ENCODE measurements around the gene LDHD.
"Not testable (repeated sequence)": the region's sequence is repeated elsewhere in the genome, so short reads cannot be mapped to it uniquely, and the experiment has no call there.

The LDHD gene

GRCh38 chr16:75116081-75116910, at the start of gene LDHD:
Gene LDHD (minus strand): TSS chr16:75116780. CDS start chr16:75116720, 60 bp downstream.
- peak; percentile 32 for DNase-seq (ENCODE audit: low read depth)

- no peak for DNase-seq (ENCODE audit: low read depth)
Observed at GRCh38 chr16:75160386-75160785, 43.8 kb upstream of the LDHD start.

GRCh38 chr16:75152635-75153034, 36.1 kb upstream of the LDHD start:
- no peak for DNase-seq (ENCODE audit: low read depth)

- DNase-seq (ENCODE audit: low read depth): no peak
Observed at GRCh38 chr16:75151798-75152197, 35.2 kb upstream of the LDHD start.

GRCh38 chr16:75148311-75149195, 32.0 kb upstream of the LDHD start, which contains the start of gene ZFP1:
Gene ZFP1 (plus strand): TSS chr16:75148524. CDS start chr16:75152952, 4,428 bp downstream.
- DNase-seq (ENCODE audit: low read depth): peak; percentile 84

- DNase-seq (ENCODE audit: low read depth): no peak
Observed at GRCh38 chr16:75147968-75148310, 31.4 kb upstream of the LDHD start.

- DNase-seq (ENCODE audit: low read depth): no peak
Observed at GRCh38 chr16:75143941-75144340, 27.4 kb upstream of the LDHD start.

- no peak for DNase-seq (ENCODE audit: low read depth)
Observed at GRCh38 chr16:75139498-75139897, 22.9 kb upstream of the LDHD start.

- no peak for DNase-seq (ENCODE audit: low read depth)
Observed at GRCh38 chr16:75138636-75139035, 22.1 kb upstream of the LDHD start.

GRCh38 chr16:75138233-75138632, 21.7 kb upstream of the LDHD start:
- no peak for DNase-seq (ENCODE audit: low read depth)

GRCh38 chr16:75131081-75131480, 14.5 kb upstream of the LDHD start:
- DNase-seq (ENCODE audit: low read depth): no peak

GRCh38 chr16:75130150-75130771, 13.7 kb upstream of the LDHD start:
- DNase-seq (ENCODE audit: low read depth): no peak

GRCh38 chr16:75129421-75130149, 13.0 kb upstream of the LDHD start:
- not testable (repeated sequence) for DNase-seq (ENCODE audit: low read depth)

- DNase-seq (ENCODE audit: low read depth): no peak
Observed at GRCh38 chr16:75127713-75128415, 11.3 kb upstream of the LDHD start.

- DNase-seq (ENCODE audit: low read depth): no peak
Observed at GRCh38 chr16:75122609-75123008, 6.0 kb upstream of the LDHD start.

- DNase-seq (ENCODE audit: low read depth): no peak
Observed at GRCh38 chr16:75121949-75122568, 5.5 kb upstream of the LDHD start.

GRCh38 chr16:75120253-75120652, 3.7 kb upstream of the LDHD start:
- DNase-seq (ENCODE audit: low read depth): no peak

GRCh38 chr16:75118943-75119539, 2.5 kb upstream of the LDHD start:
- DNase-seq (ENCODE audit: low read depth): no peak

- DNase-seq (ENCODE audit: low read depth): no peak
Observed at GRCh38 chr16:75116911-75117245, 298 bp upstream of the LDHD start.

Data from fibroblast of the conjunctiva (primary cell).